Measurements from ENCODE around the gene NEUROG1.
"Not testable (repeated sequence)": the region's sequence is repeated elsewhere in the genome, so short reads cannot be mapped to it uniquely, and the experiment has no call there.

NEUROG1 gene

GRCh38 chr5:135541807-135542502, 6.2 kb upstream of the NEUROG1 start:
- in situ Hi-C loops (cut with MboI; ENCODE audit: low sequenced_read_pairs): no loop called here

GRCh38 chr5:135539430-135540005, 3.8 kb upstream of the NEUROG1 start:
- in situ Hi-C loops (cut with MboI; ENCODE audit: low sequenced_read_pairs): no loop called here

GRCh38 chr5:135538261-135538660, 2.5 kb upstream of the NEUROG1 start:
- in situ Hi-C loops (cut with MboI; ENCODE audit: low sequenced_read_pairs): no loop called here

GRCh38 chr5:135537745-135538144, 2.0 kb upstream of the NEUROG1 start:
- in situ Hi-C loops (cut with MboI; ENCODE audit: low sequenced_read_pairs): no loop called here

- in situ Hi-C loops (cut with MboI; ENCODE audit: low sequenced_read_pairs): no loop called here
These were observed 1.5 kb upstream of the NEUROG1 start for GRCh38 chr5:135537271-135537670.

- in situ Hi-C loops (cut with MboI; ENCODE audit: low sequenced_read_pairs): no loop called here
These were observed 344 bp downstream of the NEUROG1 start for GRCh38 chr5:135535420-135535819.

- in situ Hi-C loops (cut with MboI; ENCODE audit: low sequenced_read_pairs): no loop called here
These were observed 950 bp downstream of the NEUROG1 start for GRCh38 chr5:135534609-135535419.

GRCh38 chr5:135533794-135534193, 2.0 kb downstream of the NEUROG1 start:
- in situ Hi-C loops (cut with MboI; ENCODE audit: low sequenced_read_pairs): no loop called here

GRCh38 chr5:135533334-135533733, 2.4 kb downstream of the NEUROG1 start:
- in situ Hi-C loops (cut with MboI; ENCODE audit: low sequenced_read_pairs): no loop called here

- in situ Hi-C loops (cut with MboI; ENCODE audit: low sequenced_read_pairs): not testable (repeated sequence)
These were observed 6.2 kb downstream of the NEUROG1 start for GRCh38 chr5:135529576-135529975.

GRCh38 chr5:135526924-135527323, 8.8 kb downstream of the NEUROG1 start:
- in situ Hi-C loops (cut with MboI; ENCODE audit: low sequenced_read_pairs): no loop called here

GRCh38 chr5:135521964-135522363, 13.8 kb downstream of the NEUROG1 start:
- in situ Hi-C loops (cut with MboI; ENCODE audit: low sequenced_read_pairs): no loop called here

- in situ Hi-C loops (cut with MboI; ENCODE audit: low sequenced_read_pairs): no loop called here
These were observed 18.1 kb downstream of the NEUROG1 start for GRCh38 chr5:135517631-135518030.

GRCh38 chr5:135514116-135514515, 21.6 kb downstream of the NEUROG1 start:
- in situ Hi-C loops (cut with MboI; ENCODE audit: low sequenced_read_pairs): no loop called here

GRCh38 chr5:135511761-135512575, 23.8 kb downstream of the NEUROG1 start:
- in situ Hi-C loops (cut with MboI; ENCODE audit: low sequenced_read_pairs): no loop called here

GRCh38 chr5:135509995-135510394, 25.8 kb downstream of the NEUROG1 start:
- in situ Hi-C loops (cut with MboI; ENCODE audit: low sequenced_read_pairs): no loop called here

GRCh38 chr5:135508496-135509005, 27.2 kb downstream of the NEUROG1 start:
- in situ Hi-C loops (cut with MboI; ENCODE audit: low sequenced_read_pairs): no loop called here

- in situ Hi-C loops (cut with MboI; ENCODE audit: low sequenced_read_pairs): no loop called here
These were observed 29.8 kb downstream of the NEUROG1 start for GRCh38 chr5:135505973-135506372.

- in situ Hi-C loops (cut with MboI; ENCODE audit: low sequenced_read_pairs): no loop called here
These were observed 31.4 kb downstream of the NEUROG1 start for GRCh38 chr5:135504376-135504775.

- in situ Hi-C loops (cut with MboI; ENCODE audit: low sequenced_read_pairs): no loop called here
These were observed 31.9 kb downstream of the NEUROG1 start for GRCh38 chr5:135503871-135504270.
